ENCODE data around the gene ECPAS.
"Not testable (repeated sequence)": the region's sequence is repeated elsewhere in the genome, so short reads cannot be mapped to it uniquely, and the experiment has no call there.

DNA sequence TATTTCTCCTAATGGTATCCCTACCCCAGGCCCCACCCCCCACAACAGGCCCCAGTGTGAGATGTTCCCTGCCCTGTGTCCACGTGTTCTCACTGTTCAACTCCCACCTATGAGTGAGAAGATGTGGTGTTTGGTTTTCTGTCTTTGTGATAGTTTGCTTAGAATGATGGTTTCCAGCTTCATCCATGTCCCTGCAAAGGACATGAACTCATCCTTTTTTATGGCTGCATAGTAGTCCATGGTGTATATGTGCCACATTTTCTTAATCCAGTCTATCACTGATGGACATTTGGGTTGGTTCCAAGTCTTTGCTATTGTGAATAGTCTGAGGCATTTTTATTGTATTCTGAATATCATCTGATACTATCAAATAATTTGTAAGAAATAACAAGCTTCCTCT is 38.4 kb downstream of the ECPAS start:
- TF ChIP-seq CTCF (IDR thresholded peaks at IDR 0.05); EZH2 (IDR thresholded peaks at IDR 0.05; ENCODE audit: borderline replicate concordance, insufficient read depth, low read depth, low read length, poor library complexity, severe bottlenecking): not testable (repeated sequence)

Data from B cell (primary cell).